OCI-M2 (cell line): ENCODE results near the gene SLC22A23.

ENCODE experiments used
- DNase-seq: peaks from one replicate; lab custom pipeline; 2025; ENCODE audit not compliant: unreplicated experiment; lab: John Stamatoyannopoulos, UW

SLC22A23 gene

GRCh38 chr6:3306848-3307247 lies 150.0 kb downstream of the SLC22A23 start:
- DNase-seq = no peak

GRCh38 chr6:3305831-3306230 lies 151.0 kb downstream of the SLC22A23 start:
- no peak for DNase-seq

- DNase-seq = no peak
These were observed 151.7 kb downstream of the SLC22A23 start for GRCh38 chr6:3305216-3305565.

GRCh38 chr6:3304500-3305215 lies 152.2 kb downstream of the SLC22A23 start:
- no peak for DNase-seq

- DNase-seq = no peak
These were observed 152.9 kb downstream of the SLC22A23 start for GRCh38 chr6:3303795-3304411.

GRCh38 chr6:3301506-3301905 lies 155.3 kb downstream of the SLC22A23 start:
- no peak for DNase-seq

GRCh38 chr6:3299221-3299620 lies 157.6 kb downstream of the SLC22A23 start:
- no peak for DNase-seq

GRCh38 chr6:3297909-3298308 lies 158.9 kb downstream of the SLC22A23 start:
- no peak for DNase-seq

GRCh38 chr6:3297006-3297405 lies 159.8 kb downstream of the SLC22A23 start:
- DNase-seq = no peak

GRCh38 chr6:3296537-3296936 lies 160.3 kb downstream of the SLC22A23 start:
- no peak for DNase-seq

GRCh38 chr6:3296078-3296477 lies 160.8 kb downstream of the SLC22A23 start:
- no peak for DNase-seq

GRCh38 chr6:3294921-3295871 lies 161.7 kb downstream of the SLC22A23 start:
- DNase-seq = no peak

GRCh38 chr6:3294396-3294795 lies 162.5 kb downstream of the SLC22A23 start:
- DNase-seq = no peak

GRCh38 chr6:3293271-3294155 lies 163.3 kb downstream of the SLC22A23 start:
- no peak for DNase-seq

- DNase-seq = no peak
These were observed 164.2 kb downstream of the SLC22A23 start for GRCh38 chr6:3292431-3293197.

- peak; percentile 58 for DNase-seq
These were observed 164.9 kb downstream of the SLC22A23 start for GRCh38 chr6:3291987-3292386.

GRCh38 chr6:3291346-3291745 lies 165.5 kb downstream of the SLC22A23 start:
- no peak for DNase-seq

GRCh38 chr6:3290931-3291211 lies 166.0 kb downstream of the SLC22A23 start:
- DNase-seq = no peak

GRCh38 chr6:3290149-3290930 lies 166.5 kb downstream of the SLC22A23 start:
- DNase-seq = no peak

- DNase-seq = no peak
These were observed 167.2 kb downstream of the SLC22A23 start for GRCh38 chr6:3289664-3290055.
